Measurements from ENCODE around the gene ANKRD24. TPM values are rescaled to one million over a fixed set of nuclear protein-coding genes. Genes with fewer than 3 reads are reported as not detected.
"Not testable (repeated sequence)": the region's sequence is repeated elsewhere in the genome, so short reads cannot be mapped to it uniquely, and the experiment has no call there.

The ANKRD24 gene
- total and polyA plus RNA-seq, 2 of the 13 experiments (the other 11 are each of a cell fraction or from before 2014, with no cell fraction given) = 0.13 to 0.24 TPM

- TF ChIP-seq, protein P1, sequence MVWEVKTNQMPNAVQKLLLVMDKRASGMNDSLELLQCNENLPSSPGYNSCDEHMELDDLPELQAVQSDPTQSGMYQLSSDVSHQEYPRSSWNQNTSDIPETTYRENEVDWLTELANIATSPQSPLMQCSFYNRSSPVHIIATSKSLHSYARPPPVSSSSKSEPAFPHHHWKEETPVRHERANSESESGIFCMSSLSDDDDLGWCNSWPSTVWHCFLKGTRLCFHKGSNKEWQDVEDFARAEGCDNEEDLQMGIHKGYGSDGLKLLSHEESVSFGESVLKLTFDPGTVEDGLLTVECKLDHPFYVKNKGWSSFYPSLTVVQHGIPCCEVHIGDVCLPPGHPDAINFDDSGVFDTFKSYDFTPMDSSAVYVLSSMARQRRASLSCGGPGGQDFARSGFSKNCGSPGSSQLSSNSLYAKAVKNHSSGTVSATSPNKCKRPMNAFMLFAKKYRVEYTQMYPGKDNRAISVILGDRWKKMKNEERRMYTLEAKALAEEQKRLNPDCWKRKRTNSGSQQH (CRISPR knock-in tag; IDR thresholded peaks at IDR 0.05; ENCODE audit: low read depth) = peak; percentile 88; the same call in 1 of the 2 replicates
These were observed at the start of gene ANKRD24, which contains the start of gene SIRT6 (continued) for GRCh38 chr19:4182084-4182810.

- TF ChIP-seq RAD51 (IDR thresholded peaks at IDR 0.05; ENCODE audit: borderline replicate concordance) (no peak), PHF8 (CRISPR knock-in tag; IDR thresholded peaks at IDR 0.05) (no peak), EHMT2 (IDR thresholded peaks at IDR 0.05; ENCODE audit: borderline replicate concordance, low read depth, low read length) (no peak), ZFY (CRISPR knock-in tag; IDR thresholded peaks at IDR 0.05) (no peak)
- TF ChIP-seq, protein P2, sequence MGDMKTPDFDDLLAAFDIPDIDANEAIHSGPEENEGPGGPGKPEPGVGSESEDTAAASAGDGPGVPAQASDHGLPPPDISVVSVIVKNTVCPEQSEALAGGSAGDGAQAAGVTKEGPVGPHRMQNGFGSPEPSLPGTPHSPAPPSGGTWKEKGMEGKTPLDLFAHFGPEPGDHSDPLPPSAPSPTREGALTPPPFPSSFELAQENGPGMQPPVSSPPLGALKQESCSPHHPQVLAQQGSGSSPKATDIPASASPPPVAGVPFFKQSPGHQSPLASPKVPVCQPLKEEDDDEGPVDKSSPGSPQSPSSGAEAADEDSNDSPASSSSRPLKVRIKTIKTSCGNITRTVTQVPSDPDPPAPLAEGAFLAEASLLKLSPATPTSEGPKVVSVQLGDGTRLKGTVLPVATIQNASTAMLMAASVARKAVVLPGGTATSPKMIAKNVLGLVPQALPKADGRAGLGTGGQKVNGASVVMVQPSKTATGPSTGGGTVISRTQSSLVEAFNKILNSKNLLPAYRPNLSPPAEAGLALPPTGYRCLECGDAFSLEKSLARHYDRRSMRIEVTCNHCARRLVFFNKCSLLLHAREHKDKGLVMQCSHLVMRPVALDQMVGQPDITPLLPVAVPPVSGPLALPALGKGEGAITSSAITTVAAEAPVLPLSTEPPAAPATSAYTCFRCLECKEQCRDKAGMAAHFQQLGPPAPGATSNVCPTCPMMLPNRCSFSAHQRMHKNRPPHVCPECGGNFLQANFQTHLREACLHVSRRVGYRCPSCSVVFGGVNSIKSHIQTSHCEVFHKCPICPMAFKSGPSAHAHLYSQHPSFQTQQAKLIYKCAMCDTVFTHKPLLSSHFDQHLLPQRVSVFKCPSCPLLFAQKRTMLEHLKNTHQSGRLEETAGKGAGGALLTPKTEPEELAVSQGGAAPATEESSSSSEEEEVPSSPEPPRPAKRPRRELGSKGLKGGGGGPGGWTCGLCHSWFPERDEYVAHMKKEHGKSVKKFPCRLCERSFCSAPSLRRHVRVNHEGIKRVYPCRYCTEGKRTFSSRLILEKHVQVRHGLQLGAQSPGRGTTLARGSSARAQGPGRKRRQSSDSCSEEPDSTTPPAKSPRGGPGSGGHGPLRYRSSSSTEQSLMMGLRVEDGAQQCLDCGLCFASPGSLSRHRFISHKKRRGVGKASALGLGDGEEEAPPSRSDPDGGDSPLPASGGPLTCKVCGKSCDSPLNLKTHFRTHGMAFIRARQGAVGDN (CRISPR knock-in tag; IDR thresholded peaks at IDR 0.05) = no peak
- TF ChIP-seq, protein P3, sequence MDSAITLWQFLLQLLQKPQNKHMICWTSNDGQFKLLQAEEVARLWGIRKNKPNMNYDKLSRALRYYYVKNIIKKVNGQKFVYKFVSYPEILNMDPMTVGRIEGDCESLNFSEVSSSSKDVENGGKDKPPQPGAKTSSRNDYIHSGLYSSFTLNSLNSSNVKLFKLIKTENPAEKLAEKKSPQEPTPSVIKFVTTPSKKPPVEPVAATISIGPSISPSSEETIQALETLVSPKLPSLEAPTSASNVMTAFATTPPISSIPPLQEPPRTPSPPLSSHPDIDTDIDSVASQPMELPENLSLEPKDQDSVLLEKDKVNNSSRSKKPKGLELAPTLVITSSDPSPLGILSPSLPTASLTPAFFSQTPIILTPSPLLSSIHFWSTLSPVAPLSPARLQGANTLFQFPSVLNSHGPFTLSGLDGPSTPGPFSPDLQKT (CRISPR knock-in tag; IDR thresholded peaks at IDR 0.05; ENCODE audit: borderline replicate concordance) = no peak
- DNase-seq (ENCODE audit: low spot score) (no peak), ATAC-seq (no peak), FAIRE-seq (no peak)
- intact Hi-C loops (cut with micrococcal nuclease; ENCODE audit: unreplicated experiment) (loop anchor here (10.0 kb wide), 1 partner anchor 130 kb away; the partner anchor contains the start of gene PIAS4), in situ Hi-C loops (cut with HindIII; ENCODE audit: extremely low pct_ligation_motif_present, low pct_unique_long_range_greater_than_20kb) (no loop called here)
- 0 out of 2 replicates have a peak overlapping the region, but pooled peaks have one; percentile 29 for H3K4me2 ChIP-seq (ENCODE audit: low read depth, low read length)
- H3K9ac ChIP-seq (ENCODE audit: insufficient read depth, low read depth, low read length) = no peak overlapping the region
- H4K20me1 ChIP-seq (ENCODE audit: insufficient read depth, low read length) = no peaks in the 10 kb centered on the region
- H3K4me1 ChIP-seq (ENCODE audit: insufficient read depth, low read length) = peaks cover 62% of the 10 kb centered on the region
- POLR2A ChIA-PET = no interaction called here
- H3K27ac ChIP-seq (ENCODE audit: extremely low read length, insufficient read depth, low read length) = no peak overlapping the region
- H2AFZ ChIP-seq (ENCODE audit: low read length) = peak overlapping the region; percentile 32
- CTCF ChIA-PET (ENCODE audit: low intra/inter-chr PET ratio, low total read pairs) = no interaction called here
- no peaks in the 10 kb centered on the region for H3K36me3 ChIP-seq (replicated peaks in 1 of 2; ENCODE audit: control insufficient read depth in 1 of 2, insufficient read depth in 2 of 2, low read length in 2 of 2)
- no peaks in the 10 kb centered on the region for H3K9me3 ChIP-seq (ENCODE audit: low read length)
- no peak overlapping the region for H3K4me3 ChIP-seq (replicated peaks in 1 of 3; ENCODE audit: insufficient read depth in 1 of 3, low read depth in 2 of 3, low read length in 3 of 3)
- H3K27me3 ChIP-seq (ENCODE audit: control insufficient read depth in 1 of 2, insufficient read depth in 2 of 2, low read length in 2 of 2) = no peaks in the 10 kb centered on the region
- H3K79me2 ChIP-seq (ENCODE audit: insufficient read depth, low read length) = no peaks in the 10 kb centered on the region
- 43% methylated on average over 5 of the region's 6 CpGs for WGBS (ENCODE audit: low lambda C conversion rate)
- no TSS peak for BruUV-seq (replicated peaks)
These were observed 48.1 kb upstream of the ANKRD24 start for GRCh38 chr19:4134351-4134750.

- BruUV-seq (replicated peaks); H3K4me2 ChIP-seq (ENCODE audit: low read depth, low read length); H3K27me3 ChIP-seq (ENCODE audit: control insufficient read depth in 1 of 2, insufficient read depth in 2 of 2, low read length in 2 of 2); H3K36me3 ChIP-seq (replicated peaks in 1 of 2; ENCODE audit: control insufficient read depth in 1 of 2, insufficient read depth in 2 of 2, low read length in 2 of 2); CTCF ChIA-PET (ENCODE audit: low intra/inter-chr PET ratio, low total read pairs); H3K79me2 ChIP-seq (ENCODE audit: insufficient read depth, low read length); in situ Hi-C loops (cut with HindIII; ENCODE audit: extremely low pct_ligation_motif_present, low pct_unique_long_range_greater_than_20kb); H3K4me3 ChIP-seq (replicated peaks in 1 of 3; ENCODE audit: insufficient read depth in 1 of 3, low read depth in 2 of 3, low read length in 3 of 3); H3K9me3 ChIP-seq (ENCODE audit: low read length); ATAC-seq; H3K27ac ChIP-seq (ENCODE audit: extremely low read length, insufficient read depth, low read length); H2AFZ ChIP-seq (ENCODE audit: low read length); DNase-seq (ENCODE audit: low spot score); H3K9ac ChIP-seq (ENCODE audit: insufficient read depth, low read depth, low read length); POLR2A ChIA-PET; H4K20me1 ChIP-seq (ENCODE audit: insufficient read depth, low read length); FAIRE-seq: not testable (repeated sequence)
- H3K4me1 ChIP-seq (ENCODE audit: insufficient read depth, low read length) = peaks cover 64% of the 10 kb centered on the region
- intact Hi-C loops (cut with micrococcal nuclease; ENCODE audit: unreplicated experiment) = loop anchor here (10.0 kb wide), 1 partner anchor 131 kb away; the partner anchor contains the start of gene PIAS4
- WGBS (ENCODE audit: low lambda C conversion rate) = 93% methylated on average over 9 of the region's 9 CpGs
These were observed 47.1 kb upstream of the ANKRD24 start for GRCh38 chr19:4135386-4135785.
